Measurements from ENCODE around the gene GLDN.
"Not testable (repeated sequence)": the region's sequence is repeated elsewhere in the genome, so short reads cannot be mapped to it uniquely, and the experiment has no call there.

The GLDN gene

DNA sequence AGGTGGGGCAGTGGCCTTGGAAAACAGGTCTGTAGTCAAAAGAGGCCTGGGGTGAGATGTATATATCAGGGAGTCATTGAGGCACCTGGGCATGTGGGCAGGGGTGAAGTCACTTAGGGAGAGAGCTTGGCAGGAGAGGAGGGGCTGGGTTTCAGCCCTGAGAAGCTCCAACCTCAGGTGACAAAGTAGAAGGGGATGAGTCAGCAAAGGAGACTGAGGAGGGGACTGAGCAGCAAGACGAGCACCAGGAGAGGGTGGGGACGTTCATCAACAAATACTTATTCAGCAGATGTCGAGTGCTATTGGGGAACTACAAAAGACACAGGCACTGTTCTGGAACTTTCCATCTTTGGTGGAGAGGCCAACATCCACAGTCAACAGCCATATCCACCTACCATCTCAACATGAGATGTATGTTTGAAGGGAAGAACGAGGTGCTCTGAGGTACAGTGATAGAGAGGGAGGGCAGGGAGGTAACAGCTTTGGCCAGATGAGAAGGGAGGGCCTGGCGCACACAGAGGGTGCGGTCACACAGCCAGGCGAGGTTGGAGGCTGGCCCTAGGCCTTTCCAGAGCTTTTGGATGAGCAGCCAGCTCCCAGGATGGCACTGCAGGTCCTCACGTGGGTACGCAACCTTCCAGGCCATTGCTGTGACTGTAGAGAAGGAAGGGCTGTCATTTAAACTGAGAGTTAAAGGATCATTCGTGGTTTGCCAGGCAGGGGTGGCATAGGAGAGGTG lies 45.7 kb downstream of the GLDN start:
- no peak for DNase-seq (ENCODE audit: low read depth in 2 of 3, low spot score in 1 of 3)

DNA sequence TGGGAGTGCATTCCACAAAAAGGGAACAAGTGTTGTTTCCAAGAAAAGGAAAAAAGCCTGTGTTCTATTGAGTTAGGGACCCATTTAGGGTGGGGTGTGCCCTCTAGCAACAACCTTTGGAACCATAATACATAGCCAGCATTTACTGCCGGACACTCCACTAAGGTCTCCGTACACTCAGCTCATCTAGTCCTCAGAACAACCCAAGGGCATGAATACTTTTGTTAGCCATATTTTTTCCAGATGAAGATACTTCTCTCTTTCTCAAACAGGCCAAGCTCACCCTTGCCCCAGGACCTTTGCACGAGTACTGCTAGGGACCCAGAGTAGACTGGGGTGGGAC lies 46.2 kb downstream of the GLDN start:
- DNase-seq (ENCODE audit: low read depth in 2 of 3, low spot score in 1 of 3) = no peak

DNA sequence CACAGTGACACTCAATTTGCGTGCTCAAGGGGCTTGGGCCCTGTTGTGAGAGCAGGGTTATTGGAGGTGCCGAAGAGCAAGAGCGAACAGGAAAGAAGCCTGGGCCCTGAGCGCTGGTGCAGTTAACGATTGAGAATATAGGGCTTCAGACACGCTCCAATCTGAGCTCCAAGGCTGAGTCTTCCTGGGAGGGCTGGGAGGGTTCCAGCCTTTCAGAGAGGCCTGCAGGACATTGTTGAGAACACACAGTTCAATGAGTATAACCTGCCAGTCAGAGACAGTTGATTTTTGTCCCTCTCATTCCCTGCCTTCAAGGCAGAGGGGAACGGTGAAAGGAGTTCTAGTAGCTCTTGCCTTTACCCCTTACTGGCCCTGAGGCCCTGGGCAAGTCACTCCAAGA lies 47.3 kb downstream of the GLDN start:
- DNase-seq (ENCODE audit: low read depth in 2 of 3, low spot score in 1 of 3) = no peak

DNA sequence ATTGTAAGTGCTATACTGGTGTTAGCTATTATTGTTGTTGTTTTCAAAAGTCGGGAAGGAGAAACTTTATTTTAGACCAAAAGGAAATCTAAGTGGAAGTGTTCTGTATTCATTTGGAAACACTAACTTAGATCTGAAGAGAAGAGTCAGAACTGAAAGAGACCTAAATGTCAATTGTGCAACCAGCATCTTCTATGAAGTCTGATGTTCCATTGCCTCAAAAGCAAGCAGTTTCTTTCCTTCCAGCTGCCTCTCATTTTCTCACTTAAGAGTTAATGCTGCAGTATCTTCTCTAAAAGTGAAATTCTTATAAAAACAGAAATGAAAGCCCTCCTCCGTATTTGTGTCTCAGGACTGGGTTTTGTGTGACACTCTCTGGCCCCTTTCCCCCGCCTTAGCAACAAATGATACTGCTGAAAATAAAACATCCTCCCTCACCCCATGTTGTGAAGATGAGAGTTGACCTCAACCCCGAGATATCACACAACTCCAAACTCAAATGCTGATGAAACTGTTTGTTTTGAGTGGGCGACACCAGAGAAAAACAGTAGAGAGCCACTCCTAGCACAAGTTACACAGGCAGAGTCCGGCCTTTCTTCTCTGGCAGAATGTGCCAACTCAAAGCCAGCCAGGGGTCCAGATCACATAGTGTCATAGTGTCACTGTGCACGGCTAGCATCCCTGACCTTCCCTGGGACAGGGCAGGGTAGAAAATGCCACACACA lies 48.9 kb downstream of the GLDN start:
- no peak for DNase-seq (ENCODE audit: low read depth in 2 of 3, low spot score in 1 of 3)

DNA sequence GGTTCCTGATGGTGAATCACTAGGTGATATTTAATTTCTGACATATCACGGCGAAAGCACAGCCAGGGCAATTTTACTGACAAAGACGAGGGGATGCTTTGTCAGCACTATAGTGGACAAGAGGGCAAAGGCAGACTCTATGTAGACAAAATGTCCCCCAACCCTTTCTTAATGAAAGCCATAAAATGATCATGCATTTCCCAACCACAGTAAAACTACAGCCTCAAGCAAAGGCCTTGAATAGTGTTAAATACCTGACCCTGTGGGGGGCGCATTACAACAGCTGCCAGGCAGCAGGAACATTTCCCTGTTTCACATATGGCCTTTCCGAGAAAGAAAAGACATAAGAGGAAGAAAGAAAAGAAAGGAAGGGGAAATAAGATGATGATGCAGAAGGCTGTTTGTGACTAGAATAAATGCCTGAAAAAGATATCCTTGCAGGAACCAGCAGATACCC lies 49.5 kb downstream of the GLDN start:
- DNase-seq (ENCODE audit: low read depth in 2 of 3, low spot score in 1 of 3) = no peak

DNA sequence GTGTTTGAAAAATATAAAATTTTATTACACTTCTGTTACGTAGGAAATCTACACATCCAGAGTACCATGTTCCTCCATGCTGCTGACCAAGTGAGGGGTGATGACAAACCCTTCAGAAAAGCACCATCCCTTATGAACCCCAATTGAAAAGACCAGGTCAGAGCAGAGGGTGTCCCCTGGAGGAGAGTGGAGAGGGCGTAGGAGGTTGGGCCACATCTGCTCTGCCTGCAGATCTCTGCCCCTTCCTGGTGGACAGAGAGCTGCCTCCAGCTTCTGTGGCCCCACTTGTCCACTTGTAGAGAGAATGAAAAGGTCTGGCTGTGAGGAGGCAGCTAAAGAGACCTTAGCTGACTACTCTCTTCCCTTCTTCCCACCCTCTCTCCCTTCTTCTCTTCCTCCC lies 55.5 kb downstream of the GLDN start:
- no peak for DNase-seq (ENCODE audit: low read depth in 2 of 3, low spot score in 1 of 3)

DNA sequence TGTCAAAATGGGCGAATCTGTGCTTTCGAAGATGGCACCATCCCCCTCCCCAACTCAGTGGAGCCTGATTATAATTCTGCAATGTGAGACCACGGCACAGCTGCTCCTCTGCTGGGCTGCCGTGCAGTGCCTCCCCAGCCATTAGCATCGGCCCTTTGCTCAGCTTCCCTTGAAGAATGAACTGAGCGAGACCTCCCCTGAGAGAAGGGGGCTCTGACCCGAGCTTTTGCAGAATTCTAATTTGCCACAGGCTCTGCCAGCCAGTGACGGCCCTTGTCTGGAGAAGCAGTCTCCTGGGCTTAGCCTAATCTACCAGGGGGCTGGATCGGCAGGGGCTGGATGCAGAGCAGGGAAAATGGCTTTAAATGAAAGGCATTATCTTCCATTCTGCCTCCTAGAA lies 57.2 kb downstream of the GLDN start:
- DNase-seq (ENCODE audit: low read depth in 2 of 3, low spot score in 1 of 3) = no peak

DNA sequence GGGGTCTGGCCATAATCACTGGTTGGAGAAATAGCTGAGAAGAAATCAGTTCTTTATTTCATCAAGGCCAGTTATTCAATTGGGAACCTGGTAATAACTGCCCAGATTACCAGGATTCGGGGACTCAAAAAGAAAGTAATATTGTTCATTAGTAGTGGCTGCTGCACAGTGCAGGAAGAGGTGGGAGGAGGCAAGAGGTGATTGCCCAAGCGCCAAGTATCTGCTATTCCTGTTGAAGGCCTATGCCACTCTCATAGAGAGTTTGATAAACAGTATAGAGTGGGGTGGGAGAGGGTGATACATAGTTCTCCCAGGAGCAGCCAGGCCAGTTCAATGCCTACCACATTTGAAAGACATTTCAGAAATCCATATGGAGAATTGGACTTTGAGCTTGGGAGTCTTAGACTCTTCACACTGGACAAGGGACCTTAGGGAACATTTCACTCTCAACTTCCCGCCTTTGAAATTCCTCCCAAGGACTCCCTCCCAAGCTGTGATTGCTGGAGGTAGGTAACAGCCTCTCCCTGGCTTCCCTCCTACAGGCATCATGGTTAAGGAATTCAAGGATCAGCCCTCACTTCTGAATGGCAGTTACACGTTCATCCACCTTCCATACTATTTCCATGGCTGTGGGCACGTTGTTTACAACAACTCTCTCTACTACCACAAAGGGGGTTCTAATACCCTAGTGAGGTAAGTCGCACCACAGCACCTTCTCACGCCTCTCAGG lies 59.8 kb downstream of the GLDN start:
- no peak for DNase-seq (ENCODE audit: low read depth in 2 of 3, low spot score in 1 of 3)

DNA sequence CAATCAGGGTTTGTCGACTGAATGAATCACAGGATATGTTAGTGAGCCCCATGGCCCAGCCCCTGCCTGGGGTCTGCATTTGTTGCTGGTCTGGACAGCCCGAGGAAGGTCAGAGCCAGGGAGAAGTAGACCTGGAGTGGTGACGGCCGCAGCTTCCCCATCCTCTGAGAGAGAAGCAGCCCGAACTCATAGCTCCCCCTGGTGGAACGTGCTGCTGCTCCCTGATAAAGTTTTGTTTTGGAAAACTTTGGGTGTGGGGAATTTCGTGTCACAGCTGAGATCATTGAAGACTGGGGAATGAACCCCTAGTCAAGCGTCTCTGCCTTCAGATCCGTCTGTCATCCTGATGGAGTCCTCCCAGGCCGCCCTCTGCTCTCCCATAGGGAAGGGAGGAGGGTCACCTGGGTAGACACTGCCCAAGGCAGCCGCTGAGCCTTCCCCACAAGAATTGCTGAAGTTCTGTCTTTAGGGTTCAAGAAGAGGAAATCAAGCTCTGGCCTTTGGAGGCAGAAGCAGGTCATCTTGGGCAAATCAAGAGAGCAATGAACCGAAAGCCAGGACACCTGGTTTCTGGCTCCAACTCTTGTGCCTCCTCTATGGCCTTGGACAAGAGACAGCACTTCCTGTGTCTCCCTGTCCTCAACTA lies 60.5 kb downstream of the GLDN start:
- no peak for DNase-seq (ENCODE audit: low read depth in 2 of 3, low spot score in 1 of 3)

DNA sequence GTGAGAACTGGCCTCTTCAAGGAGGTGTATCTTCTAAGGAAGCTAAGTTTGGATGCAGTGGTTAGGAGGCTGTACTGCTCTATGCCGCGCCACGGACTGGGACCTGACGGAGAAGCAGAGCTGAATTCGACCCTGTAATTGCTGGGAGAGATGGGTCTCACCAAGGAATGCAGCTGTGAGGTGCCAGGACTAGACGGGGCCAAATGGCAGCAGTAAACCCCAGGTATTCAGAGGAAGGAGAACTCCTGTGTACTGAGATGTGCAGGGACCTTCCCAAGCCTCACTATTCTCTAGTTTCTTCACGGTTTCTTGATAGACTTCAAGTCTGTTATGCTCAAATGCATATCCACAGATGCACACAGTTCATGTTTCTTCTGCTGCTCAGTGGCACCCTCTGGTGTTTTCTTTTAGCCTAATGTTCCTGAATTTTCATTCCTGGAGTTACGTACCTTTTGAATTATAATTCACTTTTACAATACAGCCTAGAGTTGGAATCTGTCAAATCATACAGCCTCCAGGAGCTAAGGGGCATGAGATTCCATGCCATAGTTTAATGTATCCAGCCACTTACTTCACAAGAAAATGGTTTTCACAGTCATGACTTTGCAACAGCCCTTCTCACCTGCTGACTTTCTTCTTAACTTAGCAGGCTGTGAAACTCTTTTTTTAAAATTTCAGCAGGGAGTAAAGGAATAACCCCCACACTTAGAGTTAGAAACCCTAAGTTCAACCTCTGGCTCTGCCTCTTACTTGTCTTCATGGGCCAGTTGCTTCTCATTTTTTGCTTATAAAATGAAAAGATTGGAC lies 61.8 kb downstream of the GLDN start:
- no peak for DNase-seq (ENCODE audit: low read depth in 2 of 3, low spot score in 1 of 3)

DNA sequence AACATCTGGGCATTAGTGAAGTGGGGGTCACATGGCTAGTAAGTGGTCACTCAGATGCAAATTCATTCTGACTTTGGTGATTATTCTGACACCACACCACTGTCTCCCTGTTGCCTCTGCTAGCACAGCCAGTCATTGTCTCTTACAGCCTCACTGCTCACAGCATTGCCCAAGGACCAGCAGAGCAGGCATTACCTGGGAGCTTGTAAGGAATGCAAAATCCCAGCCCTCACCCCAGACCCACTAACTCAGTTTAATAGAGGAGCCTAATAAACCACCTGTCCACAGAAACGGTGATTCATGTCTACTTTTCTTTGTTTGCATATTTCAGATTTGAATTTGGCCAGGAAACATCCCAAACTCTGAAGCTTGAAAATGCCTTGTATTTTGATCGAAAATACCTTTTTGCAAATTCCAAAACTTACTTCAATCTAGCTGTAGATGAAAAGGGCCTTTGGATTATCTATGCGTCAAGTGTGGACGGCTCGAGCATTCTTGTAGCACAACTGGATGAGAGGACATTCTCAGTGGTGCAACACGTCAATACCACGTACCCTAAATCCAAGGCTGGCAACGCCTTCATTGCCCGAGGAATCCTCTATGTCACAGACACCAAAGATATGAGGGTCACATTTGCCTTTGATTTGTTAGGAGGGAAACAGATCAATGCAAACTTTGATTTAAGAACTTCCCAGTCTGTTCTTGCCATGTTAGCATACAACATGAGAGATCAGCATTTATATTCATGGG lies 62.7 kb downstream of the GLDN start:
- no peak for DNase-seq (ENCODE audit: low read depth in 2 of 3, low spot score in 1 of 3)

DNA sequence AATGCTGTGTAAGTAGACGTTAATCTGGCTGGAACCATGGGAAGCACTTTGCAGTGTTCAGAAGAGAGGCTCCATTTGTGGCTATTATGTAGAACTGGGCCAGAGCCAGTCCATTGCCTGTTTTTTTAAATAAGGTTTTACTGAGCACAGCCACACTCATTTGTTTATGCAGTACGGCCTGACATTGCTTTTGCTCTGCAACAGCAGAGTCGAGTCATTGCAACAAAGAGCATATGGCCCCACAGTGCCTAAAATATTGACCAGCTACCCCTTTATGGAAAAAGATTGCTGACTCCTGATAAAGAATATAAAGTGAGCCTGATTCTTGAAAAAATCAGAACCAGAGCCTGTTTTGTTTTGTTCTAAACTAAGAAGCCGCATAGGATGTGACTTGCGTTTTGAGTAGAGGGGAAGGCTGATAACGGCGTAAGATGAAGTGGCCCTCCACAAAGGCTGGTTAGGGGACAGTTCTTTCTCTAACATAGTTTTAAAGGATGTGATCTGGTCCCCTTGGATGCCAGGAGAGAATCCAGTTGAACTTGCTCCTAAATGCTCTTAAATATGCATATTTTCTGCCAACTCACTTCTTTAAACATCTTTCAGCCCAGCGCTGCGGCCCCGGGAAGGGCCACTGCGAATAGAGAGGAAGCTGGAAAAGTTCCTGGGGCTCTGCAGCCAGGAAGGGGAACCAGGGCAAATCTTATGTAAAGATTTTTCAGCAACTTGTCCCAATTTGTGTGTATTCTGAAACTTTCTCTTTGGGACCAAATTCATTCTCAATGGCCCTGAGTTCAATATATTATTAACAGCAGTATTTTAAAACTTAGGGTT lies 64.5 kb downstream of the GLDN start:
- DNase-seq (ENCODE audit: low read depth in 2 of 3, low spot score in 1 of 3) = no peak

DNA sequence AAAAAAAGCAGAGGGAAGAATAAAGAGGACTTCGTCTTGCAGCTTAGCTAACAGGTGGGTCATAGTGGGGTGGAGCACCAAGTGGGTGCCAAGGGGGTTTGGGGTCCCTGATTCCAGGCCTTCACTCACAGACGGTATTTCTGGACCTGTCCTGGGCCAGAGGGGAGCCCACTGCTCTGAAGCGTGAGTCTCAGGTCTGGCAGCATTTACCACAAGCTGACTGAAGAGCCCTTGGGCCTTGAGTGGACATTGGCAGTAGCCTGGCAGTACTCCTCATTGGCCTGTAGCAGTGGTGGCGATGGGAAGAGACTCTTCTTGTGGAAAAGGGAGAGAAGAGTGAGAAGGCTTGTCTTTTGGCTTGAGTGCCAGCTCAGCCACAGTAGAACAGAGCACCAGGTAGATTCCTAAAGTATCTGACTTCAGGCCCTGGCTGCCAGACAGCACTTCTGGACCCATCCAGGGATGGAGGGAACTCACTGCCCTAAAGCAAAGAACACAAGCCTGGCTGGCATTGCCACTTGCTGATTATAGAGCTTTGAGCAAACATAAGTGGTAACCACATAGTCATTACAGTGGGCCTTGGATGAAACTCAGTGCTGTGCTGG lies 72.9 kb downstream of the GLDN start:
- no peak for DNase-seq (ENCODE audit: low read depth in 2 of 3, low spot score in 1 of 3)

DNA sequence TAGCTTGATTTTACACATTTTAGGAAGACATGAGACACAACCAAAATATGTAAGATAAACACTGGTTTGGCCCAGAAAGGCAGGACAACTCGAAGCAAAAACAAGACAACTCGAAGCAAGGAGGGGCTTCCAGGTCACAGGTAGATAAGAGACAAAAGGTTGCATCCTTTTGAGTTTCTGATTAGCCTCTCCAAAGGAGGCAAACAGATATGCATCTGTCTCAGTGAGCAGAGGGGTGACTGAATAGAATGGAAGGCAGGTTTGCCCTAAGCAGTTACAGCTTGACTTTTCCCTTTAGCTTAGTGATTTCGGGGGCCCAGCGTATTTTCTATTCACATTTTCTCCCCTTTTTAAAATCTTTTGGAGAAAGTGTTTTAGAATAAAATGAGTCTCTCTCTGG lies 74.7 kb downstream of the GLDN start:
- no peak for DNase-seq (ENCODE audit: low read depth in 2 of 3, low spot score in 1 of 3)

DNA sequence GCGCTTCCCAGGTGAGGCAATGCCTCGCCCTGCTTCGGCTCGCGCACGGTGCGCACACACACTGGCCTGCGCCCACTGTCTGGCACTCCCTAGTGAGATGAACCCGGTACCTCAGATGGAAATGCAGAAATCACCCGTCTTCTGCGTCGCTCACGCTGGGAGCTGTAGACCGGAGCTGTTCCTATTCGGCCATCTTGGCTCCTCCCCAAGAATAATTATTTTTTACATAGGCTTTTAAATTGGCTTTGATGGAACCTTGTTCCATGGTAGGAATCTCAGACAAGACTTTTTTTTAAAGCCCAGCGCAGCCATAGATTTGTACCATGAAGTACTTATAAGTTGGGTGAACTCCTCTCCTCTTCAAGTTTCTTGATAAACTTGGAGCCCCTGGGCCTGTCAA lies 81.6 kb downstream of the GLDN start:
- not testable (repeated sequence) for DNase-seq (ENCODE audit: low read depth in 2 of 3, low spot score in 1 of 3)

DNA sequence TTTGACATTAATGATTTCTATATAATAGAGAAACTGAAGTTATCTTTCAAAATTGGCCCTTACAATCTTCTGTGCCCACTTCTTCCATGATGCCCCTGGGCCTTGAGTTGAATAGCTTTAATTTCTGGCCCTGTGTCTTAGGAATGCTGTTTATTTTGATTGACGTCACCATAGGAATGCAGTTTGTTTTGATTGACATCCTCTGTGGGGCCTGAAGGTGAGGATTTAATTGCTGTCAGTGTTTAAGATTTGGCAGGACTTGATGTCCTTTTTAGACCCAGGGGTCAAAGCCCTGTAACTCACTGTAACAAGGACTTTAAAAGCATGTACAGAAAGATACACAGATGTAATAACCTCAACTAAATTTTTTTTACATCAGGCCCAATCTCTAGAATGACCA lies 83.3 kb downstream of the GLDN start:
- no peak for DNase-seq (ENCODE audit: low read depth in 2 of 3, low spot score in 1 of 3)

DNA sequence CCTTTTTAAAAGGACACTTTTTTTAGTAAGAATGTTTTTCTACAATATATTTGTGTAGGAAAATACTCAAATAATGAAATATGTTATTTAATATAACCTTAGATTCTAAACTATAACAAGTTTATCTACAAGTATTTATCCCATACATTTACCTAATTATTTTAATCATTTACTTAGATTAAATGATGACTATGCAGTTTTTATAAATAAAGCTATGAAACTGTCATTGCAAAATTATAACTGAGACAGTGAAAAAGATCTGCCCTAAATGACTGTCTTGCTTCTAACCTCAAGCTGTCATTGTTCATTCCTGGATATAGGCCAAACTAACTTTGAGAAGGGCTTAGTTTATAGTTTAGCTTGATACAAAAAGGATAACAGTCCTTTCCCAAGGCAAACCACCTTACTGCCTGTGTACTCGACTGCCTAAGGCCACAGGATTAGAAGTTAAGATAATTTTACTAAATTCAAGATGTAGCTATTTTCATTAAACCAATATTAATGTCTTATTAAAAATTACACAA lies 84.1 kb downstream of the GLDN start:
- no peak for DNase-seq (ENCODE audit: low read depth in 2 of 3, low spot score in 1 of 3)

DNA sequence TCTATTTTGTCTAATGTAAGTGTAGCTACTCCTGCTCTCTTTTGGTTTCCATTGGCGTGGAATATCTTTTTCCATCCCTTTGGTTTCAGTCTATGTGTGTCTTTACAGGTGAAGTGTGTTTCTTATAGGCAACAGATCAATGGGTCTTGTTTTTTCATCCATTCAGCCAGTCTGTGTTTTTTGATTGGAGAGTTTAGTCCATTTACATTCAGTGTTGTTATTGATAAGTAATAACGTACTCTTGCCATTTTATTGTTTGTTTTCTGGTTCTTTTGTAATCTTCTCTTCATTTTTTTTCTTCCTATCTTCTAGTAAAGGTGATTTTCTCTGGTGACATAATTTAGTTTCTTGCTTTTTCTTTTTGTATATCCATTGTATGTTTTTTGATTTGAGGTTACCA lies 97.1 kb downstream of the GLDN start:
- DNase-seq (ENCODE audit: low read depth in 2 of 3, low spot score in 1 of 3) = no peak
